ENCODE measurements around the gene YBEY. TPM values are rescaled to one million over a fixed set of nuclear protein-coding genes. Genes with fewer than 3 reads are reported as not detected.

YBEY gene
- polyA plus RNA-seq, 3 donors: 4.1 to 8.6 (median 5.2) TPM

DNA sequence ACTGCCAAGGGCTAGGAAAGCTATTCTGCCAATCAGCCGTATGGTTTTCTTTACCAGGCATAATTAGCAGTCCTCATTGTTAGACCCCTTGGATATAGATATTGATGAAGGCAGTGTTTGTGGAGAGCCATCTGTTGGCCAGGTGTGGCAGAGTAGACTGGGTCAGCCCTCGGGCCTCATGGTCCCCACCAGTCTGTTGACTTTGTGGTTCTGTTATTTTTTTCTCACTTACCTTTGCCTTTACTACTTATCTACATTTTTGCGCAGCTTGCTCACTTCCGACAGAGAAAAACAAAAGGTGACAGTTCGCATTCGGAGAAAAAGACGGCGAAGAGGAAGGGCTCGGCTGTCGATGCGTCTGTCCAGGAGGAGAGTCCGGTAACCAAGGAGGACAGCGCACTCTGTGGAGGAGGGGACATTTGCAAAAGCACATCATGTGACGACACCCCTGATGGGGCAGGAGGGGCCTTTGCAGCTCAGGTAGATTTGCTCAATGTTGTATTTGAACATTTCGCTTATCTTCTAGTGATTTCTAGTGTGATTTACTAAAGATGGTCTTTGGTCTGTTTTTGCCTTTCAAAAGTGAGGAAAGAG, 40.1 kb downstream of the YBEY start:
- Histone ChIP-seq H3K79me2 (ENCODE audit: insufficient read depth, low read length) (peaks cover 73% of the 10 kb centered on the region), H4K20me1 (ENCODE audit: insufficient read depth, low read length) (peaks cover 3% of the 10 kb centered on the region), H3K4me3 (replicated peaks in 1 of 3; ENCODE audit: low read depth in 2 of 3, low read length in 3 of 3) (no peak overlapping the region), H3K9me3 (replicated peaks in 1 of 2; ENCODE audit: control insufficient read depth in 1 of 2, insufficient read depth in 1 of 2, low read length in 2 of 2) (no peaks in the 10 kb centered on the region), H3K4me1 (ENCODE audit: control insufficient read depth in 1 of 2, insufficient read depth in 2 of 2, low read length in 2 of 2) (peaks cover 27 to 34% of the 10 kb centered on the region in 2 donors), H3K36me3 (replicated peaks in 1 of 2; ENCODE audit: control insufficient read depth in 1 of 2, insufficient read depth in 2 of 2, low read length in 2 of 2) (peaks cover 13 to 40% of the 10 kb centered on the region in 2 donors), H3K27ac (ENCODE audit: low read depth in 1 of 2, low read length in 2 of 2) (no peak overlapping the region), H3K27me3 (ENCODE audit: control insufficient read depth in 2 of 2, insufficient read depth in 2 of 2, low read length in 2 of 2) (no peaks in the 10 kb centered on the region), H3K9ac (ENCODE audit: insufficient read depth, low read length, poor library complexity, severe bottlenecking) (no peak overlapping the region), H3K4me2 (replicated peaks; ENCODE audit: extremely low read depth, low read length, poor library complexity, severe bottlenecking) (no peak overlapping the region), H2AFZ (ENCODE audit: insufficient read depth, low read depth, low read length, poor library complexity, severe bottlenecking) (no peak overlapping the region)
- H3K27ac Mint-ChIP-seq: no peak overlapping the region
- peaks cover 19 to 43% of the 10 kb centered on the region in 2 donors for H3K36me3 Mint-ChIP-seq
- H3K4me3 Mint-ChIP-seq: no peak overlapping the region
- H3K9me3 Mint-ChIP-seq: peaks cover 0 to 4% (median 0%) of the 10 kb centered on the region in 7 donors
- H3K27me3 Mint-ChIP-seq (ENCODE audit: low read depth in 3 of 3): peaks cover 0 to 2% (median 0%) of the 10 kb centered on the region in 3 donors
- intact Hi-C loops (cut with micrococcal nuclease): loop anchor here in 1 of 2 donors (10.0 kb wide), 1 partner anchor 141 kb away; the partner anchor contains the start of gene SPATC1L
- TF ChIP-seq, protein P1, sequence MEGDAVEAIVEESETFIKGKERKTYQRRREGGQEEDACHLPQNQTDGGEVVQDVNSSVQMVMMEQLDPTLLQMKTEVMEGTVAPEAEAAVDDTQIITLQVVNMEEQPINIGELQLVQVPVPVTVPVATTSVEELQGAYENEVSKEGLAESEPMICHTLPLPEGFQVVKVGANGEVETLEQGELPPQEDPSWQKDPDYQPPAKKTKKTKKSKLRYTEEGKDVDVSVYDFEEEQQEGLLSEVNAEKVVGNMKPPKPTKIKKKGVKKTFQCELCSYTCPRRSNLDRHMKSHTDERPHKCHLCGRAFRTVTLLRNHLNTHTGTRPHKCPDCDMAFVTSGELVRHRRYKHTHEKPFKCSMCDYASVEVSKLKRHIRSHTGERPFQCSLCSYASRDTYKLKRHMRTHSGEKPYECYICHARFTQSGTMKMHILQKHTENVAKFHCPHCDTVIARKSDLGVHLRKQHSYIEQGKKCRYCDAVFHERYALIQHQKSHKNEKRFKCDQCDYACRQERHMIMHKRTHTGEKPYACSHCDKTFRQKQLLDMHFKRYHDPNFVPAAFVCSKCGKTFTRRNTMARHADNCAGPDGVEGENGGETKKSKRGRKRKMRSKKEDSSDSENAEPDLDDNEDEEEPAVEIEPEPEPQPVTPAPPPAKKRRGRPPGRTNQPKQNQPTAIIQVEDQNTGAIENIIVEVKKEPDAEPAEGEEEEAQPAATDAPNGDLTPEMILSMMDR (IDR thresholded peaks at IDR 0.05): no peak
- 95% methylated on average over 10 of the region's 15 CpGs for WGBS (ENCODE audit: insufficient coverage)
- no peak for DNase-seq
- peaks cover 28% of the 10 kb centered on the region for H3K4me1 Mint-ChIP-seq

DNA sequence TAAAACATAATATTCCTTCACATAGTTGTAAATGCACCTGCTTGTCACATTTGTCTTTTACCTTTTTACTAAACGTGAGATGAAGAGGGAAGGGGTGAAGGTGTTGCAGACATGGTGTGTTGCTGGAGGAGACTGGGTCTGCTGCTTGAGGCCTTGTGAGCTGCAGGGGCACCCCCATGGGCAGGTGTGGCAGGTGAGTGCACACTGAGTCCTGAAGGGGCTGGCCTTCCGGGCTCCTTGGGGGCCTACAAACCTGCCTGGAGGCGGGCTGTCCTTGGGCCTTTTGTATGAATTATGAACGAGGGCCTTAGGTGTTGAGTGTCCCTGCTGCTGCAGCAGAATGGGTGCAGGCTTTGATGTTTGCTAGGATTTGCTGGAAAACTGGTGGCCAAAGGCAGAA, 41.6 kb downstream of the YBEY start:
- intact Hi-C loops (cut with micrococcal nuclease): loop anchor here in 1 of 2 donors (10.0 kb wide), 1 partner anchor 143 kb away; the partner anchor contains the start of gene SPATC1L
- Mint-ChIP-seq H3K4me1 (peaks cover 13% of the 10 kb centered on the region), H3K27me3 (ENCODE audit: low read depth in 3 of 3) (peaks cover 0 to 2% (median 0%) of the 10 kb centered on the region in 3 donors), H3K9me3 (no peaks in the 10 kb centered on the region), H3K36me3 (peaks cover 29 to 57% of the 10 kb centered on the region in 2 donors), H3K4me3 (no peak overlapping the region), H3K27ac (no peak overlapping the region)
- Histone ChIP-seq H3K79me2 (ENCODE audit: insufficient read depth, low read length) (peaks cover 72% of the 10 kb centered on the region), H3K36me3 (replicated peaks in 1 of 2; ENCODE audit: control insufficient read depth in 1 of 2, insufficient read depth in 2 of 2, low read length in 2 of 2) (peaks cover 24 to 55% of the 10 kb centered on the region in 2 donors), H4K20me1 (ENCODE audit: insufficient read depth, low read length) (peaks cover 3% of the 10 kb centered on the region), H3K9ac (ENCODE audit: insufficient read depth, low read length, poor library complexity, severe bottlenecking) (no peak overlapping the region), H3K4me2 (replicated peaks; ENCODE audit: extremely low read depth, low read length, poor library complexity, severe bottlenecking) (no peak overlapping the region), H3K4me3 (replicated peaks in 1 of 3; ENCODE audit: low read depth in 2 of 3, low read length in 3 of 3) (no peak overlapping the region), H3K4me1 (ENCODE audit: control insufficient read depth in 1 of 2, insufficient read depth in 2 of 2, low read length in 2 of 2) (peaks cover 13 to 19% of the 10 kb centered on the region in 2 donors), H2AFZ (ENCODE audit: insufficient read depth, low read depth, low read length, poor library complexity, severe bottlenecking) (no peak overlapping the region), H3K27ac (ENCODE audit: low read depth in 1 of 2, low read length in 2 of 2) (no peak overlapping the region), H3K9me3 (replicated peaks in 1 of 2; ENCODE audit: control insufficient read depth in 1 of 2, insufficient read depth in 1 of 2, low read length in 2 of 2) (no peaks in the 10 kb centered on the region), H3K27me3 (ENCODE audit: control insufficient read depth in 2 of 2, insufficient read depth in 2 of 2, low read length in 2 of 2) (no peaks in the 10 kb centered on the region)
- WGBS (ENCODE audit: insufficient coverage): 100% methylated on average over 3 of the region's 4 CpGs
- no peak for DNase-seq
- TF ChIP-seq, protein P1 (IDR thresholded peaks at IDR 0.05): no peak

Data from CD14-positive monocyte (primary cell).